BJ (cell line): Measurements from ENCODE around the gene APOC3. TPM values are rescaled to one million over a fixed set of nuclear protein-coding genes. Genes with fewer than 3 reads are reported as not detected.

Experiments used
- CTCF ChIA-PET: fragments of 350-600 bp; formaldehyde crosslinking; extraction: SDS; loops from one replicate; lab custom pipeline; 2021; ENCODE audit warnings: antibody characterized with exemption, inconsistent platforms; lab: Yijun Ruan, JAX
- POLR2A ChIA-PET: fragments of 300-600 bp; sonication (Branson Sonifier 250); formaldehyde crosslinking; extraction: SDS; loops from one replicate; lab custom pipeline; 2021; ENCODE audit warnings: antibody characterized with exemption; lab: Charles Lee
- DNase-seq: peaks from one replicate; pipeline ENCODE4 v3.0.0-alpha.2; 2011; ENCODE audit warnings: low read depth
- H3K27me3 ChIP-seq: 2 replicates; pipeline ENCODE4 v1.6.0; 2011; ENCODE audit warnings: low read length; ENCODE audit not compliant: control insufficient read depth, insufficient read depth
- H3K36me3 ChIP-seq: 2 replicates; pipeline ENCODE4 v1.5.1; 2011; ENCODE audit warnings: low read length; ENCODE audit not compliant: control insufficient read depth, insufficient read depth
- H3K4me3 ChIP-seq: 2 replicates; pipeline ENCODE4 v1.5.1; 2011; ENCODE audit warnings: low read depth, mild to moderate bottlenecking, control low read depth, low read length
- CTCF ChIP-seq: IDR thresholded peaks from 2 replicates; pipeline ENCODE4 v1.5.1; 2011; ENCODE audit warnings: low read depth, mild to moderate bottlenecking, control low read depth, inconsistent platforms, low read length, moderate library complexity; ENCODE audit not compliant: insufficient read depth
- polyA plus RNA-seq: library from polyadenylated mRNA; depleted of rRNA; stranded (reverse); fragments of >200 nt; gene quantifications from 2 replicates; pipeline ENCODE4 v1.2.3, GENCODE V29; 2011

Gene APOC3
- polyA plus RNA-seq, 1 experiment = not detected

GRCh38 chr11:116793772-116794097 lies 36.0 kb upstream of the APOC3 start:
- no peak for DNase-seq
- Histone ChIP-seq H3K36me3 (no peaks in the 10 kb centered on the region), H3K27me3 (no peaks in the 10 kb centered on the region), H3K4me3 (no peak overlapping the region)
- ChIA-PET CTCF (interaction anchor here (0.6 to 9.6 kb wide), 5 partner anchors 25 to 313 kb away, joined by 3 to 165 read pairs (median 3); partner anchors contain the start of gene SIK3), POLR2A (interaction anchor here (0.6 kb wide), 1 partner anchor 508 kb away, joined by 3 read pairs; no protein-coding TSS in a partner anchor)
- no peak for TF ChIP-seq CTCF

- CTCF ChIA-PET = interaction anchor here (1.0 to 9.6 kb wide), 3 partner anchors 8 to 312 kb away, joined by 3 to 165 read pairs (median 5); partner anchors contain the start of gene ZPR1
- Histone ChIP-seq H3K36me3 (no peaks in the 10 kb centered on the region), H3K4me3 (no peak overlapping the region), H3K27me3 (peaks cover 2% of the 10 kb centered on the region)
- DNase-seq = no peak
- POLR2A ChIA-PET = no interaction called here
- no peak for TF ChIP-seq CTCF
These were observed 34.9 kb upstream of the APOC3 start for GRCh38 chr11:116794851-116795250.

- CTCF ChIA-PET = interaction anchor here (2.2 kb wide), 1 partner anchor 9 kb away, joined by 5 read pairs; the partner anchor contains the start of gene ZPR1
- POLR2A ChIA-PET = no interaction called here
- TF ChIP-seq CTCF = no peak
These were observed 33.2 kb upstream of the APOC3 start for GRCh38 chr11:116796548-116796947.

GRCh38 chr11:116797816-116798215 lies 31.9 kb upstream of the APOC3 start:
- H3K36me3 ChIP-seq = no peaks in the 10 kb centered on the region
- no peak for DNase-seq
- no peak overlapping the region for H3K4me3 ChIP-seq
- no peak for TF ChIP-seq CTCF
- CTCF ChIA-PET = interaction anchor here (1.6 kb wide), 1 partner anchor 10 kb away, joined by 3 read pairs; the partner anchor contains the start of gene ZPR1
- POLR2A ChIA-PET = no interaction called here
- H3K27me3 ChIP-seq = peaks cover 2% of the 10 kb centered on the region

More at GRCh38 chr11:116796548-116796947, 33.2 kb upstream of the APOC3 start:
- Histone ChIP-seq H3K36me3 (no peaks in the 10 kb centered on the region), H3K4me3 (no peak overlapping the region), H3K27me3 (peaks cover 2% of the 10 kb centered on the region)
- no peak for DNase-seq

- DNase-seq = no peak
- no peaks in the 10 kb centered on the region for H3K36me3 ChIP-seq
- CTCF ChIA-PET = interaction anchor here (1.6 kb wide), 1 partner anchor 11 kb away, joined by 3 read pairs; the partner anchor contains the start of gene ZPR1
- peaks cover 2% of the 10 kb centered on the region for H3K27me3 ChIP-seq
- no peak overlapping the region for H3K4me3 ChIP-seq
- POLR2A ChIA-PET = no interaction called here
- TF ChIP-seq CTCF = no peak
These were observed 31.3 kb upstream of the APOC3 start for GRCh38 chr11:116798368-116798767.
